Left ventricle myocardium inferior (tissue), 1 donor: ENCODE data around the gene MACF1. TPM values are rescaled to one million over a fixed set of nuclear protein-coding genes. Genes with fewer than 3 reads are reported as not detected.
A peak's percentile ranks its signal among the peaks of the same experiment; 100 is the strongest.

Experiments used
- DNase-seq: peaks from one replicate; pipeline ENCODE4 v3.0.0-alpha.2; 2020
- H3K27ac ChIP-seq: fragments of 200-600 bp; replicated peaks from 2 replicates; pipeline ENCODE4 v1.8.0; 2021
- H3K27me3 ChIP-seq: fragments of 200-600 bp; 2 replicates; pipeline ENCODE4 v1.8.0; 2021; ENCODE audit warnings: low read depth
- H3K36me3 ChIP-seq: fragments of 200-600 bp; 2 replicates; pipeline ENCODE4 v1.8.0; 2021
- H3K4me1 ChIP-seq: fragments of 200-600 bp; 2 replicates; pipeline ENCODE4 v1.8.0; 2021
- H3K4me3 ChIP-seq: fragments of 200-600 bp; 2 replicates; pipeline ENCODE4 v1.8.0; 2021; ENCODE audit warnings: mild to moderate bottlenecking, moderate library complexity
- H3K9me3 ChIP-seq: fragments of 200-600 bp; replicated peaks from 2 replicates; pipeline ENCODE4 v1.8.0; 2021
- CTCF ChIP-seq: fragments of 200-600 bp; IDR thresholded peaks from 2 replicates; pipeline ENCODE4 v1.8.0; 2021; ENCODE audit warnings: antibody characterized with exemption, mild to moderate bottlenecking, borderline replicate concordance
- intact Hi-C: fragments of 100-400 bp; cut with micrococcal nuclease; formaldehyde crosslinking; loops from one replicate; pipeline ENCODE4 v1.11.0; 2022
- total RNA-seq: library from RNA; stranded (reverse); fragmentation: NEBNext Ultra II Directional; extraction: Animal tissue kit (Norgen Biotek cat#: 25700); gene quantifications from one replicate; pipeline ENCODE4 v1.2.1, GENCODE V29; 2021
- donor health status: DM: no; HTN: yes; CAD: no; lungs with severe emphysema.

Gene MACF1
- total RNA-seq, 1 donor from 2014 or later, result 181 TPM

- Histone ChIP-seq H3K4me3 (no peak overlapping the region), H3K36me3 (no peaks in the 10 kb centered on the region), H3K27ac (peak overlapping the region; percentile 10), H3K9me3 (no peaks in the 10 kb centered on the region), H3K4me1 (peaks cover 79% of the 10 kb centered on the region), H3K27me3 (no peaks in the 10 kb centered on the region)
- no peak for DNase-seq
- TF ChIP-seq CTCF, result no peak
- intact Hi-C loops, result no loop called here
Observed at GRCh38 chr1:39396671-39397070, 192.2 kb downstream of the MACF1 start.

GRCh38 chr1:39397487-39397886 is 193.0 kb downstream of the MACF1 start:
- Histone ChIP-seq H3K4me3 (no peak overlapping the region), H3K27me3 (no peaks in the 10 kb centered on the region), H3K27ac (peak overlapping the region; percentile 66), H3K4me1 (peaks cover 71% of the 10 kb centered on the region), H3K36me3 (no peaks in the 10 kb centered on the region), H3K9me3 (no peaks in the 10 kb centered on the region)
- DNase-seq, result no peak
- intact Hi-C loops, result no loop called here
- TF ChIP-seq CTCF, result no peak

GRCh38 chr1:39398278-39399021 is 194.0 kb downstream of the MACF1 start:
- Histone ChIP-seq H3K27ac (peak overlapping the region; percentile 66), H3K4me3 (no peak overlapping the region), H3K4me1 (peaks cover 61% of the 10 kb centered on the region), H3K9me3 (no peaks in the 10 kb centered on the region), H3K36me3 (no peaks in the 10 kb centered on the region), H3K27me3 (no peaks in the 10 kb centered on the region)
- TF ChIP-seq CTCF, result no peak
- peak; percentile 40 for DNase-seq
- intact Hi-C loops, result no loop called here

- H3K4me3 ChIP-seq, result no peak overlapping the region
- no peaks in the 10 kb centered on the region for H3K27me3 ChIP-seq
- H3K4me1 ChIP-seq, result peaks cover 56% of the 10 kb centered on the region
- intact Hi-C loops, result no loop called here
- no peaks in the 10 kb centered on the region for H3K36me3 ChIP-seq
- no peak for DNase-seq
- no peak overlapping the region for H3K27ac ChIP-seq
- H3K9me3 ChIP-seq, result no peaks in the 10 kb centered on the region
- TF ChIP-seq CTCF, result no peak
Observed at GRCh38 chr1:39401106-39401505, 196.6 kb downstream of the MACF1 start.

- DNase-seq, result no peak
- intact Hi-C loops, result no loop called here
- H3K4me3 ChIP-seq, result no peak overlapping the region
- H3K27ac ChIP-seq, result peak overlapping the region; percentile 98
- no peak for TF ChIP-seq CTCF
- H3K27me3 ChIP-seq, result no peaks in the 10 kb centered on the region
- H3K36me3 ChIP-seq, result no peaks in the 10 kb centered on the region
- peaks cover 54% of the 10 kb centered on the region for H3K4me1 ChIP-seq
- no peaks in the 10 kb centered on the region for H3K9me3 ChIP-seq
Observed at GRCh38 chr1:39404876-39405275, 200.4 kb downstream of the MACF1 start.
